Epidermal melanocyte (primary cell): ENCODE results near the gene EXT2.

ENCODE experiments used
- DNase-seq: peaks from one replicate; pipeline ENCODE4 v3.0.0; 2011; ENCODE audit warnings: low spot score; ENCODE audit not compliant: insufficient read length

EXT2 gene

GRCh38 chr11:44085330-44085729 is 10.1 kb upstream of the EXT2 start:
- DNase-seq = no peak

GRCh38 chr11:44088377-44088776 is 7.1 kb upstream of the EXT2 start:
- no peak for DNase-seq

GRCh38 chr11:44088871-44089270 is 6.6 kb upstream of the EXT2 start:
- no peak for DNase-seq

- no peak for DNase-seq
These were observed 4.9 kb upstream of the EXT2 start for GRCh38 chr11:44090539-44090938.

- peak; percentile 89 for DNase-seq
These were observed 1.1 kb upstream of the EXT2 start for GRCh38 chr11:44094260-44094868.

- no peak for DNase-seq
These were observed 1.1 kb downstream of the EXT2 start for GRCh38 chr11:44096360-44097185.

- no peak for DNase-seq
These were observed 2.3 kb downstream of the EXT2 start for GRCh38 chr11:44097821-44098220.

- DNase-seq = no peak
These were observed 5.6 kb downstream of the EXT2 start for GRCh38 chr11:44101098-44101497.

- DNase-seq = no peak
These were observed 9.2 kb downstream of the EXT2 start for GRCh38 chr11:44104481-44105294.

- DNase-seq = no peak
These were observed 12.8 kb downstream of the EXT2 start for GRCh38 chr11:44108260-44108659.

- peak; percentile 36 for DNase-seq
These were observed 14.8 kb downstream of the EXT2 start for GRCh38 chr11:44110231-44110679.

- no peak for DNase-seq
These were observed 16.8 kb downstream of the EXT2 start for GRCh38 chr11:44112091-44112821.

- DNase-seq = no peak
These were observed 17.5 kb downstream of the EXT2 start for GRCh38 chr11:44113018-44113417.

GRCh38 chr11:44113572-44113971 is 18.1 kb downstream of the EXT2 start:
- no peak for DNase-seq

- no peak for DNase-seq
These were observed 20.9 kb downstream of the EXT2 start for GRCh38 chr11:44116234-44116830.

- DNase-seq = no peak
These were observed 24.7 kb downstream of the EXT2 start for GRCh38 chr11:44120169-44120568.

- DNase-seq = no peak
These were observed 30.1 kb downstream of the EXT2 start for GRCh38 chr11:44125598-44125997.

- no peak for DNase-seq
These were observed 30.8 kb downstream of the EXT2 start for GRCh38 chr11:44126304-44126703.

GRCh38 chr11:44127130-44127529 is 31.7 kb downstream of the EXT2 start:
- DNase-seq = no peak

- DNase-seq = no peak
These were observed 33.3 kb downstream of the EXT2 start for GRCh38 chr11:44128729-44129128.

GRCh38 chr11:44130751-44131150 is 35.3 kb downstream of the EXT2 start:
- DNase-seq = no peak
